Mesenchymal stem cell (in vitro differentiated cells and primary cell): ENCODE data around the gene DHX16.
"Not testable (repeated sequence)": the region's sequence is repeated elsewhere in the genome, so short reads cannot be mapped to it uniquely, and the experiment has no call there.

Experiments used
- DNase-seq: peaks from one replicate; pipeline ENCODE4 v3.0.0-alpha.2; 2013
- H2AFZ ChIP-seq: one replicate; pipeline ENCODE4 v1.6.1; 2013; ENCODE audit warnings: low read depth, mild to moderate bottlenecking, control low read depth, inconsistent platforms, low read length, moderate library complexity
- H2AK5ac ChIP-seq: 2 replicates; pipeline ENCODE4 v1.6.1; 2013; ENCODE audit warnings: low read length, moderate library complexity, mild to moderate bottlenecking, inconsistent platforms; ENCODE audit not compliant: severe bottlenecking
- H2BK120ac ChIP-seq: one replicate; pipeline ENCODE4 v1.6.1; 2013; ENCODE audit warnings: low read depth, mild to moderate bottlenecking, inconsistent platforms, low read length, moderate library complexity
- H2BK12ac ChIP-seq, 2 experiments: one replicate each; pipeline ENCODE4 v1.6.1; 2013; ENCODE audit warnings: inconsistent platforms in 2 of 2, low read length in 2 of 2, mild to moderate bottlenecking in 2 of 2, moderate library complexity in 2 of 2, control low read depth in 1 of 2
- H2BK15ac ChIP-seq: one replicate; pipeline ENCODE4 v1.6.1; 2013; ENCODE audit warnings: mild to moderate bottlenecking, low read depth, inconsistent platforms; ENCODE audit not compliant: poor library complexity, severe bottlenecking
- H2BK5ac ChIP-seq: 2 replicates; pipeline ENCODE4 v1.6.1; 2013; ENCODE audit warnings: low read depth, mild to moderate bottlenecking, low read length, control low read depth, inconsistent platforms; ENCODE audit not compliant: poor library complexity, severe bottlenecking
- H3K14ac ChIP-seq, 2 experiments: one replicate each; pipeline ENCODE4 v1.6.1; 2013; ENCODE audit warnings: inconsistent platforms in 2 of 2, low read length in 2 of 2, control low read depth in 1 of 2, mild to moderate bottlenecking in 1 of 2, moderate library complexity in 1 of 2
- H3K18ac ChIP-seq, 2 experiments: one replicate each; pipeline ENCODE4 v1.6.1; 2013; ENCODE audit warnings: inconsistent platforms in 2 of 2, low read length in 2 of 2, control low read depth in 1 of 2, low read depth in 1 of 2, mild to moderate bottlenecking in 1 of 2
- H3K23ac ChIP-seq, 2 experiments: one replicate each; pipeline ENCODE4 v1.6.1; 2013; ENCODE audit warnings: inconsistent platforms in 2 of 2, low read length in 2 of 2, mild to moderate bottlenecking in 2 of 2, moderate library complexity in 2 of 2, control low read depth in 1 of 2
- H3K27ac ChIP-seq: 2 replicates; pipeline ENCODE4 v1.5.1; 2013; ENCODE audit warnings: mild to moderate bottlenecking, moderate library complexity, low read length, control low read depth, inconsistent platforms; ENCODE audit not compliant: poor library complexity, severe bottlenecking
- H3K27me3 ChIP-seq, 2 experiments: 2 replicates each; pipeline versions ENCODE4 v1.6.1 to v1.7.0; 2013; ENCODE audit warnings: low read length in 2 of 2, mild to moderate bottlenecking in 2 of 2, moderate library complexity in 2 of 2, control low read depth in 1 of 2, inconsistent platforms in 1 of 2; ENCODE audit not compliant: control insufficient read depth in 1 of 2, insufficient read depth in 1 of 2
- H3K36me3 ChIP-seq, 2 experiments: 2 replicates each; pipeline versions ENCODE4 v1.6.1 to v1.7.0; 2013; ENCODE audit warnings: low read length in 2 of 2, control low read depth in 1 of 2, inconsistent platforms in 1 of 2, low read depth in 1 of 2, mild to moderate bottlenecking in 1 of 2; ENCODE audit not compliant: insufficient read depth in 2 of 2, control insufficient read depth in 1 of 2
- H3K4ac ChIP-seq, 2 experiments: one replicate each; pipeline ENCODE4 v1.6.1; 2013; ENCODE audit warnings: inconsistent platforms in 2 of 2, low read length in 2 of 2, mild to moderate bottlenecking in 2 of 2, moderate library complexity in 2 of 2, control low read depth in 1 of 2, low read depth in 1 of 2
- H3K4me1 ChIP-seq: 2 replicates; pipeline ENCODE4 v1.6.1; 2013; ENCODE audit warnings: low read depth, low read length, control low read depth; ENCODE audit not compliant: control insufficient read depth, insufficient read depth
- H3K4me2 ChIP-seq: 2 replicates; pipeline ENCODE4 v1.6.1; 2013; ENCODE audit warnings: low read length, mild to moderate bottlenecking, inconsistent platforms; ENCODE audit not compliant: poor library complexity, severe bottlenecking
- H3K4me3 ChIP-seq, 2 experiments: 2 replicates each; pipeline versions ENCODE4 v1.5.1 to v1.7.0; 2013; ENCODE audit warnings: low read length in 2 of 2, mild to moderate bottlenecking in 2 of 2, control low read depth in 1 of 2, low read depth in 1 of 2; ENCODE audit not compliant: insufficient read depth in 1 of 2
- H3K79me1 ChIP-seq: replicated peaks from 2 replicates; pipeline ENCODE4 v1.6.1; 2013; ENCODE audit warnings: mild to moderate bottlenecking, control low read depth, low read length, inconsistent platforms; ENCODE audit not compliant: poor library complexity, severe bottlenecking
- H3K9ac ChIP-seq: 2 replicates; pipeline ENCODE4 v1.7.0; 2013; ENCODE audit warnings: mild to moderate bottlenecking, low read length, moderate library complexity
- H3K9me3 ChIP-seq: 2 replicates; pipeline ENCODE4 v1.7.0; 2013; ENCODE audit warnings: mild to moderate bottlenecking, low read length; ENCODE audit not compliant: control insufficient read depth
- H4K8ac ChIP-seq: one replicate; pipeline ENCODE4 v1.6.1; 2013; ENCODE audit warnings: inconsistent platforms, mild to moderate bottlenecking, low read length, moderate library complexity
- H4K91ac ChIP-seq: one replicate; pipeline ENCODE4 v1.6.1; 2013; ENCODE audit warnings: mild to moderate bottlenecking, low read length, inconsistent platforms
- WGBS: methylation state at CpG from one replicate; pipeline ENCODE4 v1.1.7; 2013; ENCODE audit warnings: mixed read lengths; 5-methylcytosine and 5-hydroxymethylcytosine counted together

The DHX16 gene

GRCh38 chr6:30717845-30718720 is 45.3 kb upstream of the DHX16 start:
- WGBS: 85% methylated on average over 31 of the region's 37 CpGs
- not testable (repeated sequence) for H3K14ac ChIP-seq

GRCh38 chr6:30717129-30717844 is 44.5 kb upstream of the DHX16 start, which contains the start of gene MDC1:
Gene MDC1, minus strand, starts transcription at chr6:30717281. Its CDS starts 2,106 bp downstream, at chr6:30715175.
- Histone ChIP-seq H3K27ac (peak within 1 kb of the TSS; percentile 86), H2BK5ac (peak within 1 kb of the TSS; percentile 39), H3K4me1 (peaks cover 4% of the 10 kb centered on the region), H3K79me1 (peaks cover 20% of the 10 kb centered on the region), H2BK12ac (no peak within 1 kb of the TSS), H3K36me3 (peaks cover 21 to 31% of the 10 kb centered on the region in 2 experiments), H3K4me2 (peak within 1 kb of the TSS; percentile 35), H3K18ac (peak within 1 kb of the TSS; percentile 41 to 74), H2AK5ac (peak within 1 kb of the TSS; percentile 17), H2BK15ac (peak within 1 kb of the TSS; percentile 53), H3K14ac (peak within 1 kb of the TSS in 1 of 2 experiments; percentile 69), H3K9me3 (no peaks in the 10 kb centered on the region), H4K91ac (peak within 1 kb of the TSS; percentile 81), H3K4ac (peak within 1 kb of the TSS; percentile 41 to 72), H3K4me3 (peak within 1 kb of the TSS; percentile 64 to 85), H3K27me3 (no peaks in the 10 kb centered on the region), H2BK120ac (peak within 1 kb of the TSS; percentile 73), H2AFZ (peak within 1 kb of the TSS; percentile 11), H3K23ac (no peak within 1 kb of the TSS), H3K9ac (peak within 1 kb of the TSS; percentile 92), H4K8ac (peak within 1 kb of the TSS; percentile 80)
- peak; percentile 100 for DNase-seq
- under 1% methylated on average over 48 of the region's 48 CpGs for WGBS

More at GRCh38 chr6:30717845-30718720, 45.3 kb upstream of the DHX16 start:
- not testable (repeated sequence) for H3K9me3 ChIP-seq, H2BK120ac ChIP-seq, H3K4me1 ChIP-seq, H3K4ac ChIP-seq, H2BK15ac ChIP-seq, H3K23ac ChIP-seq, H2AFZ ChIP-seq, H3K27me3 ChIP-seq, H3K18ac ChIP-seq, H2BK12ac ChIP-seq, DNase-seq, H4K91ac ChIP-seq, H4K8ac ChIP-seq
- Histone ChIP-seq H3K4me2 (peak overlapping the region; percentile 3), H3K79me1 (peaks cover 12% of the 10 kb centered on the region), H3K9ac (peak overlapping the region; percentile 99), H3K4me3 (peak overlapping the region in 1 of 2 experiments; percentile 77), H2AK5ac (peak overlapping the region; percentile 22), H2BK5ac (peak overlapping the region; percentile 39), H3K36me3 (peaks cover 16 to 31% of the 10 kb centered on the region in 2 experiments), H3K27ac (peak overlapping the region; percentile 86)

GRCh38 chr6:30716879-30717128 is 44.0 kb upstream of the DHX16 start:
- peak overlapping the region; percentile 80 for H4K8ac ChIP-seq
- H3K18ac ChIP-seq: peak overlapping the region; percentile 41 to 74
- no peak for DNase-seq
- peaks cover 24% of the 10 kb centered on the region for H3K79me1 ChIP-seq
- no peaks in the 10 kb centered on the region for H3K27me3 ChIP-seq
- H3K4me2 ChIP-seq: peak overlapping the region; percentile 35
- H2BK5ac ChIP-seq: no peak overlapping the region
- no peaks in the 10 kb centered on the region for H3K9me3 ChIP-seq
- H2BK15ac ChIP-seq: peak overlapping the region; percentile 53
- H3K23ac ChIP-seq: no peak overlapping the region
- no peak overlapping the region for H2AK5ac ChIP-seq
- WGBS: 6% methylated on average over 8 of the region's 8 CpGs
- H4K91ac ChIP-seq: peak overlapping the region; percentile 81
- peak overlapping the region; percentile 73 for H2BK120ac ChIP-seq
- H2AFZ ChIP-seq: peak overlapping the region; percentile 11
- H2BK12ac ChIP-seq: no peak overlapping the region
- peak overlapping the region; percentile 92 for H3K9ac ChIP-seq
- H3K4ac ChIP-seq: peak overlapping the region; percentile 41 to 64
- peak overlapping the region; percentile 64 to 85 for H3K4me3 ChIP-seq
- H3K14ac ChIP-seq: no peak overlapping the region
- H3K27ac ChIP-seq: peak overlapping the region; percentile 47
- peaks cover 23 to 34% of the 10 kb centered on the region in 2 experiments for H3K36me3 ChIP-seq
- H3K4me1 ChIP-seq: peaks cover 4% of the 10 kb centered on the region

GRCh38 chr6:30714263-30714662 is 41.5 kb upstream of the DHX16 start:
- Histone ChIP-seq H3K9ac (no peak overlapping the region), H2BK12ac (no peak overlapping the region), H3K9me3 (no peaks in the 10 kb centered on the region), H3K4me1 (peaks cover 8% of the 10 kb centered on the region), H3K27me3 (no peaks in the 10 kb centered on the region), H3K79me1 (peaks cover 30% of the 10 kb centered on the region), H2AK5ac (no peak overlapping the region), H3K4ac (no peak overlapping the region), H3K4me2 (no peak overlapping the region), H2BK5ac (no peak overlapping the region), H2BK15ac (no peak overlapping the region), H4K91ac (no peak overlapping the region), H3K18ac (no peak overlapping the region), H3K14ac (no peak overlapping the region), H3K36me3 (peaks cover 30 to 57% of the 10 kb centered on the region in 2 experiments), H4K8ac (no peak overlapping the region), H3K27ac (no peak overlapping the region), H2BK120ac (no peak overlapping the region), H3K23ac (no peak overlapping the region), H3K4me3 (no peak overlapping the region), H2AFZ (no peak overlapping the region)
- no CpG with 5 or more reads among the region's 1 CpG for WGBS
- no peak for DNase-seq
